Right ventricle myocardium superior (tissue), 1 donor: ENCODE results near the gene MFNG. TPM values are rescaled to one million over a fixed set of nuclear protein-coding genes. Genes with fewer than 3 reads are reported as not detected.

ENCODE experiments used
- ATAC-seq: fragments of 200-7000 bp; cut with Tn5 transposase; one replicate; pipeline ENCODE4 v1.9.1; 2020; ENCODE audit warnings: mild to moderate bottlenecking; ENCODE audit not compliant: poor library complexity
- DNase-seq: peaks from one replicate; pipeline ENCODE4 v3.0.0-alpha.2; 2020
- intact Hi-C: fragments of 100-400 bp; cut with DNase I; formaldehyde crosslinking; loops from one replicate; pipeline ENCODE4 v1.11.2; 2022
- total RNA-seq: library from RNA; stranded (reverse); fragmentation: NEBNext Ultra II Directional; extraction: Animal tissue kit (Norgen Biotek cat#: 25700); gene quantifications from one replicate; pipeline ENCODE4 v1.2.1, GENCODE V29; 2021
- donor health status: DM: no; HTN: yes; CAD: no; lungs with severe emphysema.

MFNG gene
- total RNA-seq, 1 donor from 2014 or later: 12.7 TPM

DNA sequence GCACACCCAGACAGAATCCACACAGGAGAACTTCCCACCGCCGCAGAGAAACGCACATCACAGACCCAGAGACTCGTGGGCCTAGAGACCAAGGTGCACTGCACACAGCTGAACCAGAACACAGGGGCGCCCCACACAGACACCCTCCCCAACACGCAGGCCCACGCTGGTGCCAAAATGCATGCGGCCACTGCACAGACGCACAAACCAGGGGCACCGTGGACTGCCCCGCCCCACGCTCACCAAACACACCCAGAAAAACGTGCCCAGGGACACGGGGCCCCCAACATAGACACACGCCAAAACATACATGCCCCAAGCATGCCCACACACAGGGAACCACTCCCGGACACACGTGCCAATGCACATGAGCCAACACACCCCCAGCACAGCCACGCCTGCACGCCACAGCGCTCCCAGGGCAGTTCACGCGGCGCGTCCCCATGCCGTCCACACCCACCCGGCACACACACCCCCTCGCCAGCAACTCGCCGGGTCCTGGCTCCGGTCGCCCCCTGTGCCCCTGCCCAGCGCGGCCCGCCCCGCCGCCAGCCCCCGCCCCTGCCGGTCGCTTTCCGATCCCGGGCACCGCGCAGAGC, 66.7 kb downstream of the MFNG start:
- DNase-seq (no peak), ATAC-seq (peak; percentile 11)
- intact Hi-C loops: no loop called here

Other genes starting within 250 kb of the MFNG start
- gene RAC2, start 242.1 kb downstream of the MFNG start, total RNA-seq: 4.1 TPM
- gene CYTH4, start 203.9 kb downstream of the MFNG start, total RNA-seq: 7.0 TPM
- gene ELFN2, start 58.9 kb downstream of the MFNG start, total RNA-seq: 0.19 TPM
- gene CARD10, start 33.0 kb upstream of the MFNG start, total RNA-seq: 8.3 TPM
- 15.4 TPM for gene CDC42EP1, start 74.1 kb upstream of the MFNG start, total RNA-seq
- gene LGALS2, start 93.7 kb upstream of the MFNG start, total RNA-seq: not detected
- gene GGA1, start 122.5 kb upstream of the MFNG start, total RNA-seq: 22.3 TPM
- 1.9 TPM for gene SH3BP1, start 153.3 kb upstream of the MFNG start, total RNA-seq
- 17.6 TPM for gene PDXP, start 172.3 kb upstream of the MFNG start, total RNA-seq
- 1,068 TPM for gene LGALS1, start 189.3 kb upstream of the MFNG start, total RNA-seq
- 14.3 TPM for gene NOL12, start 200.0 kb upstream of the MFNG start, total RNA-seq
- 78.6 TPM for gene TRIOBP, start 210.7 kb upstream of the MFNG start, total RNA-seq